OCI-LY7 (cell line): ENCODE results near the gene TFCP2L1. TPM values are rescaled to one million over a fixed set of nuclear protein-coding genes. Genes with fewer than 3 reads are reported as not detected.

Experiments used
- BruUV-seq: library from RNA; stranded (reverse); fragments of 400-500 nt; replicated peaks from 2 replicates; lab custom pipeline; 2021; lab: Mats Ljungman, UMichigan
- CTCF ChIA-PET: fragments of 300-600 bp; sonication (Branson Sonifier 250); formaldehyde crosslinking; loops from one replicate; lab custom pipeline; 2022; ENCODE audit warnings: antibody characterized with exemption; ENCODE audit not compliant: unreplicated experiment; lab: Charles Lee
- POLR2A ChIA-PET: fragments of 300-600 bp; sonication (Branson Sonifier 250); formaldehyde crosslinking; loops from one replicate; lab custom pipeline; 2022; ENCODE audit warnings: antibody characterized with exemption; lab: Charles Lee
- DNase-seq: peaks from one replicate; pipeline ENCODE4 v3.0.0-alpha.2; 2015; ENCODE audit warnings: low spot score
- H2AFZ ChIP-seq: fragments of 200-600 bp; sonication (generic), shearing (Covaris generic); 2 replicates; pipeline ENCODE4 v1.6.1; 2014; ENCODE audit warnings: mild to moderate bottlenecking, antibody characterized with exemption, low read length, moderate library complexity
- H3K27ac ChIP-seq: fragments of 200-600 bp; sonication (generic); 2 replicates; pipeline ENCODE4 v1.5.1; 2014; ENCODE audit warnings: mixed run types, low read depth, mild to moderate bottlenecking, moderate library complexity, low read length, inconsistent platforms; ENCODE audit not compliant: poor library complexity, severe bottlenecking
- H3K36me3 ChIP-seq: fragments of 200-600 bp; sonication (generic); 2 replicates; pipeline ENCODE4 v1.6.1; 2014; ENCODE audit warnings: mild to moderate bottlenecking, antibody characterized with exemption, low read length, moderate library complexity, mixed read lengths; ENCODE audit not compliant: insufficient read depth
- H3K4me1 ChIP-seq: fragments of 200-600 bp; sonication (generic); 2 replicates; pipeline ENCODE4 v1.5.1; 2014; ENCODE audit warnings: mild to moderate bottlenecking, low read length; ENCODE audit not compliant: insufficient read depth, poor library complexity, severe bottlenecking
- H3K4me2 ChIP-seq: fragments of 200-600 bp; sonication (generic); 2 replicates; pipeline ENCODE4 v1.6.1; 2014; ENCODE audit warnings: mild to moderate bottlenecking, low read length
- H3K4me3 ChIP-seq: fragments of 200-600 bp; sonication (generic); 2 replicates; pipeline ENCODE4 v1.5.1; 2014; ENCODE audit warnings: mild to moderate bottlenecking, low read depth, low read length; ENCODE audit not compliant: poor library complexity, severe bottlenecking
- H3K79me2 ChIP-seq: fragments of 200-600 bp; sonication (generic); 2 replicates; pipeline ENCODE4 v1.6.1; 2016; ENCODE audit warnings: low read depth, mild to moderate bottlenecking, low read length, moderate library complexity, mixed read lengths; ENCODE audit not compliant: insufficient read depth
- H3K9me2 ChIP-seq: fragments of 200-600 bp; sonication (generic); 2 replicates; pipeline ENCODE4 v1.6.1; 2016; ENCODE audit warnings: mild to moderate bottlenecking, low read length, mixed read lengths; ENCODE audit not compliant: insufficient read depth
- H3K9me3 ChIP-seq: fragments of 200-600 bp; sonication (generic); 2 replicates; pipeline ENCODE4 v1.6.1; 2014; ENCODE audit warnings: mild to moderate bottlenecking, mixed run types, low read length, mixed read lengths
- H4K20me1 ChIP-seq: fragments of 200-600 bp; sonication (generic); 2 replicates; pipeline ENCODE4 v1.6.1; 2014; ENCODE audit warnings: mild to moderate bottlenecking, antibody characterized with exemption, low read length, moderate library complexity, mixed read lengths; ENCODE audit not compliant: insufficient read depth
- CTCF ChIP-seq: fragments of 200-600 bp; sonication (generic); conservative IDR thresholded peaks from 2 replicates; pipeline ENCODE4 v1.5.1; 2014; ENCODE audit warnings: mild to moderate bottlenecking, antibody characterized with exemption, low read length, moderate library complexity, mixed read lengths
- EZH2phosphoT487 ChIP-seq: fragments of 200-600 bp; sonication (generic); IDR thresholded peaks from 2 replicates; pipeline ENCODE4 v1.6.1; 2018; ENCODE audit warnings: low read depth, borderline replicate concordance, mild to moderate bottlenecking, mixed run types, antibody characterized with exemption, low read length, moderate library complexity, mixed read lengths
- intact Hi-C: fragments of 100-400 bp; cut with micrococcal nuclease; formaldehyde crosslinking; loops from one replicate; pipeline ENCODE4 v1.10.0; 2022; ENCODE audit not compliant: unreplicated experiment
- total RNA-seq, 2 experiments: library from RNA; depleted of rRNA in 1 of 2; stranded (reverse); fragments of >200 nt in 1 of 2; shearing (Covaris generic) in 1 of 2; gene quantifications; 2 replicates each; pipeline ENCODE4 v1.2.3, GENCODE V29; 2014 to 2022

The TFCP2L1 gene
- total RNA-seq, 2 experiments from 2014 or later: 0.06 to 1.4 TPM

GRCh38 chr2:121233486-121234110 is 51.4 kb downstream of the TFCP2L1 start:
- Histone ChIP-seq H3K9me2 (no peaks in the 10 kb centered on the region), H4K20me1 (no peaks in the 10 kb centered on the region), H2AFZ (no peak overlapping the region), H3K4me1 (no peaks in the 10 kb centered on the region), H3K4me2 (no peak overlapping the region), H3K4me3 (no peak overlapping the region), H3K36me3 (no peaks in the 10 kb centered on the region), H3K9me3 (no peaks in the 10 kb centered on the region), H3K27ac (no peak overlapping the region), H3K79me2 (no peaks in the 10 kb centered on the region)
- intact Hi-C loops: no loop called here
- ChIA-PET CTCF (interaction anchor here (0.6 kb wide), 1 partner anchor 157 kb away, joined by 3 read pairs; no protein-coding TSS in a partner anchor), POLR2A (interaction anchor here (0.6 kb wide), 1 partner anchor 848 kb away, joined by 4 read pairs; no protein-coding TSS in a partner anchor)
- no TSS peak for BruUV-seq
- no peak for TF ChIP-seq EZH2phosphoT487
- no peak for TF ChIP-seq CTCF
- DNase-seq: no peak

GRCh38 chr2:121232626-121233265 is 52.3 kb downstream of the TFCP2L1 start:
- intact Hi-C loops: no loop called here

More at GRCh38 chr2:121232626-121233265, 52.3 kb downstream of the TFCP2L1 start:
- H3K4me2 ChIP-seq: no peak overlapping the region
- H3K9me3 ChIP-seq: no peaks in the 10 kb centered on the region
- H2AFZ ChIP-seq: no peak overlapping the region
- no peak for DNase-seq
- POLR2A ChIA-PET: interaction anchor here (0.6 kb wide), 1 partner anchor 140 kb away, joined by 3 read pairs; no protein-coding TSS in a partner anchor
- H4K20me1 ChIP-seq: no peaks in the 10 kb centered on the region
- no peaks in the 10 kb centered on the region for H3K4me1 ChIP-seq
- TF ChIP-seq CTCF (no peak), EZH2phosphoT487 (no peak)
- H3K79me2 ChIP-seq: no peaks in the 10 kb centered on the region
- CTCF ChIA-PET: no interaction called here
- H3K9me2 ChIP-seq: no peaks in the 10 kb centered on the region
- no peak overlapping the region for H3K27ac ChIP-seq
- H3K4me3 ChIP-seq: no peak overlapping the region
- no peaks in the 10 kb centered on the region for H3K36me3 ChIP-seq
- BruUV-seq: no TSS peak
